H9 (cell line): ENCODE measurements around the gene TBC1D4. TPM values are rescaled to one million over a fixed set of nuclear protein-coding genes. Genes with fewer than 3 reads are reported as not detected.

Experiments
- DNase-seq: peaks from one replicate; pipeline ENCODE4 v3.0.0-alpha.2; 2017
- H2AFZ ChIP-seq: one replicate; pipeline ENCODE4 v1.6.1; 2013; ENCODE audit warnings: mild to moderate bottlenecking, low read length, control low read depth, moderate library complexity
- H2AK5ac ChIP-seq: 2 replicates; pipeline ENCODE4 v1.6.1; 2013; ENCODE audit warnings: low read length, control low read depth, mixed read lengths; ENCODE audit not compliant: insufficient read length
- H2BK120ac ChIP-seq: one replicate; pipeline ENCODE4 v1.6.1; 2013; ENCODE audit warnings: low read depth, mild to moderate bottlenecking, low read length, control low read depth, inconsistent platforms; ENCODE audit not compliant: poor library complexity, severe bottlenecking
- H2BK12ac ChIP-seq: 2 replicates; pipeline ENCODE4 v1.6.1; 2013; ENCODE audit warnings: low read length, control low read depth, mixed read lengths, low read depth; ENCODE audit not compliant: insufficient read length
- H2BK15ac ChIP-seq: 2 replicates; pipeline ENCODE4 v1.6.1; 2013; ENCODE audit warnings: low read depth, low read length, control low read depth
- H2BK20ac ChIP-seq: one replicate; pipeline ENCODE4 v1.6.1; 2013; ENCODE audit warnings: low read depth, mild to moderate bottlenecking, low read length, control low read depth, inconsistent platforms; ENCODE audit not compliant: poor library complexity, severe bottlenecking
- H2BK5ac ChIP-seq: 2 replicates; pipeline ENCODE4 v1.6.1; 2013; ENCODE audit warnings: low read length, control low read depth, mixed read lengths; ENCODE audit not compliant: insufficient read length
- H3K14ac ChIP-seq: 2 replicates; pipeline ENCODE4 v1.6.1; 2013; ENCODE audit warnings: low read length, control low read depth; ENCODE audit not compliant: insufficient read depth
- H3K18ac ChIP-seq: 2 replicates; pipeline ENCODE4 v1.6.1; 2013; ENCODE audit warnings: low read depth, mild to moderate bottlenecking, mixed read lengths, low read length, control low read depth; ENCODE audit not compliant: insufficient read length
- H3K23ac ChIP-seq: 2 replicates; pipeline ENCODE4 v1.6.1; 2013; ENCODE audit warnings: low read length, control low read depth, mixed read lengths, low read depth; ENCODE audit not compliant: insufficient read length
- H3K23me2 ChIP-seq: 2 replicates; pipeline ENCODE4 v1.6.1; 2013; ENCODE audit warnings: low read depth, mild to moderate bottlenecking, mixed read lengths, low read length, control low read depth; ENCODE audit not compliant: insufficient read length, poor library complexity, severe bottlenecking
- H3K27ac ChIP-seq: 2 replicates; pipeline ENCODE4 v1.5.1; 2013; ENCODE audit warnings: low read length, control low read depth, mixed read lengths, low read depth; ENCODE audit not compliant: insufficient read length
- H3K27me3 ChIP-seq: 2 replicates; pipeline ENCODE4 v1.6.1; 2013; ENCODE audit warnings: low read length, control low read depth, inconsistent platforms; ENCODE audit not compliant: insufficient read depth
- H3K4ac ChIP-seq: 2 replicates; pipeline ENCODE4 v1.6.1; 2013; ENCODE audit warnings: low read depth, mild to moderate bottlenecking, control low read depth, inconsistent platforms, low read length, moderate library complexity
- H3K4me1 ChIP-seq: 2 replicates; pipeline ENCODE4 v1.6.1; 2013; ENCODE audit warnings: low read length, control low read depth, inconsistent platforms; ENCODE audit not compliant: insufficient read depth
- H3K4me2 ChIP-seq: 2 replicates; pipeline ENCODE4 v1.6.1; 2013; ENCODE audit warnings: low read length, control low read depth, mixed read lengths; ENCODE audit not compliant: insufficient read length, insufficient read depth
- H3K56ac ChIP-seq: 2 replicates; pipeline ENCODE4 v1.6.1; 2013; ENCODE audit warnings: low read depth, mild to moderate bottlenecking, mixed read lengths, low read length, control low read depth; ENCODE audit not compliant: insufficient read length
- H3K79me1 ChIP-seq: 2 replicates; pipeline ENCODE4 v1.6.1; 2013; ENCODE audit warnings: low read depth, mild to moderate bottlenecking, moderate library complexity, low read length, control low read depth, inconsistent platforms; ENCODE audit not compliant: insufficient read depth, poor library complexity, severe bottlenecking
- H3K79me2 ChIP-seq: 2 replicates; pipeline ENCODE4 v1.6.1; 2013; ENCODE audit warnings: low read length, control low read depth, inconsistent platforms; ENCODE audit not compliant: insufficient read depth
- H3K9ac ChIP-seq: 2 replicates; pipeline ENCODE4 v1.6.1; 2013; ENCODE audit warnings: low read length, control low read depth, mixed read lengths; ENCODE audit not compliant: insufficient read length; ENCODE audit errors: extremely low read depth
- H3K9me3 ChIP-seq: one replicate; pipeline ENCODE4 v1.6.1; 2013; ENCODE audit warnings: low read depth, low read length, inconsistent platforms; ENCODE audit not compliant: control insufficient read depth
- H3T11ph ChIP-seq: one replicate; pipeline ENCODE4 v1.6.1; 2013; ENCODE audit warnings: mild to moderate bottlenecking, low read length, control low read depth, inconsistent platforms
- H4K20me1 ChIP-seq: one replicate; pipeline ENCODE4 v1.6.1; 2013; ENCODE audit not compliant: control insufficient read depth, insufficient read length, insufficient read depth
- H4K5ac ChIP-seq: 2 replicates; pipeline ENCODE4 v1.6.1; 2013; ENCODE audit warnings: low read depth, mild to moderate bottlenecking, mixed read lengths, low read length, control low read depth; ENCODE audit not compliant: insufficient read length
- H4K8ac ChIP-seq: replicated peaks from 2 replicates; pipeline ENCODE4 v1.6.1; 2013; ENCODE audit warnings: low read length, control low read depth, mixed read lengths, low read depth; ENCODE audit not compliant: insufficient read length
- H4K91ac ChIP-seq: 2 replicates; pipeline ENCODE4 v1.6.1; 2013; ENCODE audit warnings: low read depth, mild to moderate bottlenecking, moderate library complexity, mixed read lengths, low read length, control low read depth; ENCODE audit not compliant: insufficient read length
- H3K27ac Mint-ChIP-seq, 3 experiments: 2 replicates in 2 of 3; 3 replicates in 1 of 3; pipeline ENCODE4 v1.8.0; 2020 to 2021; ENCODE audit warnings: mixed read lengths in 3 of 3, mild to moderate bottlenecking in 1 of 3, moderate library complexity in 1 of 3
- H3K27me3 Mint-ChIP-seq: 2 replicates; pipeline ENCODE4 v1.8.0; 2021; ENCODE audit warnings: low read depth, mild to moderate bottlenecking, moderate library complexity, mixed read lengths
- H3K36me3 Mint-ChIP-seq, 3 experiments: 2 replicates in 2 of 3; 3 replicates in 1 of 3; pipeline ENCODE4 v1.8.0; 2020 to 2021; ENCODE audit warnings: low read depth in 3 of 3, mixed read lengths in 3 of 3; ENCODE audit not compliant: insufficient read depth in 1 of 3
- H3K4me1 Mint-ChIP-seq, 2 experiments: 2 replicates each; pipeline ENCODE4 v1.8.0; 2020; ENCODE audit warnings: mixed read lengths in 2 of 2
- H3K4me3 Mint-ChIP-seq, 2 experiments: 2 replicates in 1 of 2; 3 replicates in 1 of 2; pipeline ENCODE4 v1.8.0; 2020 to 2021; ENCODE audit warnings: mild to moderate bottlenecking in 2 of 2, mixed read lengths in 2 of 2, moderate library complexity in 1 of 2
- H3K9me3 Mint-ChIP-seq, 2 experiments: 2 replicates in 1 of 2; 3 replicates in 1 of 2; pipeline ENCODE4 v1.8.0; 2020; ENCODE audit warnings: mild to moderate bottlenecking in 2 of 2, mixed read lengths in 2 of 2, moderate library complexity in 1 of 2
- CTCF ChIP-seq: fragments of 200-600 bp; sonication (generic); conservative IDR thresholded peaks from 3 replicates; pipeline ENCODE4 v1.8.0; 2021; ENCODE audit warnings: antibody characterized with exemption, mild to moderate bottlenecking
- WGBS: extraction: QIAGEN DNeasy Blood & Tissue Kit; methylation state at CpG from one replicate; pipeline ENCODE4 v1.1.7; 2013; ENCODE audit warnings: missing lambda C conversion rate, low lambda C conversion rate, mixed read lengths; ENCODE audit not compliant: insufficient read length; ENCODE audit errors: extremely low coverage; 5-methylcytosine and 5-hydroxymethylcytosine counted together
- total RNA-seq: library from RNA; stranded (reverse); gene quantifications from 2 replicates; pipeline ENCODE4 v1.2.1, GENCODE V29; 2021

The TBC1D4 gene
- total RNA-seq, 1 experiment from 2014 or later, result 10.5 TPM

GRCh38 chr13:75399879-75400217, 82.1 kb downstream of the TBC1D4 start:
- DNase-seq, result no peak
- no peak overlapping the region for H3K27ac ChIP-seq
- peaks cover 2% of the 10 kb centered on the region for H3K79me1 ChIP-seq
- H4K5ac ChIP-seq, result no peak overlapping the region
- no peak overlapping the region for H4K91ac ChIP-seq
- no peak overlapping the region for H3K4me2 ChIP-seq
- no peak overlapping the region for H3K14ac ChIP-seq
- H3K18ac ChIP-seq, result no peak overlapping the region
- H3K4ac ChIP-seq, result no peak overlapping the region
- no peak overlapping the region for H2BK120ac ChIP-seq
- H3T11ph ChIP-seq, result no peak overlapping the region
- H3K9ac ChIP-seq, result no peak overlapping the region
- TF ChIP-seq CTCF, result no peak
- Mint-ChIP-seq H3K36me3 (peaks cover 0 to 3% (median 0%) of the 10 kb centered on the region in 3 experiments; a peak in 2 of 7 replicates), H3K4me3 (no peak overlapping the region), H3K9me3 (peaks cover 0 to 7% of the 10 kb centered on the region in 2 experiments; a peak in 2 of 5 replicates), H3K27me3 (no peaks in the 10 kb centered on the region), H3K4me1 (0 out of 4 replicates have a peak, but pooled peaks cover 0 to 3% of the 10 kb centered on the region in 2 experiments), H3K27ac (no peak overlapping the region)
- H2BK20ac ChIP-seq, result no peak overlapping the region
- H2BK5ac ChIP-seq, result no peak overlapping the region
- no CpG with 5 or more reads among the region's 2 CpGs for WGBS
- no peaks in the 10 kb centered on the region for H3K9me3 ChIP-seq
- H2BK15ac ChIP-seq, result no peak overlapping the region
- H3K4me1 ChIP-seq, result no peaks in the 10 kb centered on the region
- H4K20me1 ChIP-seq, result no peaks in the 10 kb centered on the region
- peaks cover 1% of the 10 kb centered on the region; the same call in 1 of the 2 replicates for H3K79me2 ChIP-seq
- H2AK5ac ChIP-seq, result no peak overlapping the region
- H2AFZ ChIP-seq, result no peak overlapping the region
- no peak overlapping the region for H3K23ac ChIP-seq
- H3K23me2 ChIP-seq, result no peaks in the 10 kb centered on the region
- H2BK12ac ChIP-seq, result no peak overlapping the region
- H3K27me3 ChIP-seq, result no peaks in the 10 kb centered on the region
- no peak overlapping the region for H3K56ac ChIP-seq
- H4K8ac ChIP-seq, result no peak overlapping the region
